Kidney (tissue), 14 donors: ENCODE data around the gene ILF2. TPM values are rescaled to one million over a fixed set of nuclear protein-coding genes. Genes with fewer than 3 reads are reported as not detected.

Source experiments
- DNase-seq, 5 donors: peaks; one replicate each; pipeline ENCODE4 v3.0.0-alpha.2; 2013 to 2020
- FAIRE-seq: peaks from 2 replicates; lab custom pipeline; 2012; peaks lifted over from hg19 to GRCh38; lab: Jason Lieb, UNC
- H3K27ac ChIP-seq, 2 donors: one replicate each; pipeline ENCODE4 v1.7.0; 2013; ENCODE audit warnings: low read depth in 2 of 2, low read length in 2 of 2, inconsistent platforms in 1 of 2
- H3K27me3 ChIP-seq: one replicate; pipeline ENCODE4 v1.7.1; 2013; ENCODE audit warnings: low read length, inconsistent platforms; ENCODE audit not compliant: control insufficient read depth, insufficient read depth
- H3K36me3 ChIP-seq, 3 donors: one replicate each; pipeline versions ENCODE4 v1.7.0 to v1.7.1; 2013; ENCODE audit warnings: low read length in 3 of 3, control low read depth in 1 of 3, inconsistent platforms in 1 of 3; ENCODE audit not compliant: insufficient read depth in 3 of 3, control insufficient read depth in 2 of 3
- H3K4me1 ChIP-seq, 3 donors: one replicate each; pipeline versions ENCODE4 v1.7.0 to v1.7.1; 2013; ENCODE audit warnings: low read length in 3 of 3, inconsistent platforms in 1 of 3, low read depth in 1 of 3; ENCODE audit not compliant: control insufficient read depth in 2 of 3, insufficient read depth in 2 of 3
- H3K4me3 ChIP-seq, 3 donors: one replicate each; pipeline versions ENCODE4 v1.7.0 to v1.8.1; 2013; ENCODE audit warnings: low read length in 3 of 3, control low read depth in 1 of 3, inconsistent platforms in 1 of 3
- H3K9ac ChIP-seq, 3 donors: one replicate each; pipeline versions ENCODE4 v1.7.0 to v1.7.1; 2013; ENCODE audit warnings: low read length in 3 of 3, control low read depth in 1 of 3, inconsistent platforms in 1 of 3
- H3K9me3 ChIP-seq, 3 donors: one replicate each; pipeline versions ENCODE4 v1.7.0 to v1.7.1; 2013; ENCODE audit warnings: low read length in 3 of 3, control low read depth in 1 of 3, inconsistent platforms in 1 of 3; ENCODE audit not compliant: control insufficient read depth in 2 of 3, insufficient read depth in 1 of 3
- intact Hi-C: fragments of 100-400 bp; cut with DNase I; formaldehyde crosslinking; loops from one replicate; pipeline ENCODE4 v1.11.1; 2022
- polyA plus RNA-seq: library from polyadenylated mRNA; stranded (reverse); fragments of 350-450 nt; fragmentation: Illumina TruSeq; extraction: RNeasy Lipid Tissue Mini Kit (QIAGEN cat#74804); gene quantifications from one replicate; pipeline ENCODE4 v1.2.3, GENCODE V29; 2014; ENCODE audit warnings: low read depth, low replicate concordance; ENCODE audit not compliant: insufficient read depth
- total RNA-seq: library from RNA; stranded (reverse); fragmentation: NEBNext Ultra II Directional; extraction: Animal tissue kit (Norgen Biotek cat#: 25700); gene quantifications from one replicate; pipeline ENCODE4 v1.2.1, GENCODE V29; 2021
- TF ChIP-seq, protein P1 (sequence below): IDR thresholded peaks from 3 replicates; pipeline ENCODE4 v1.5.1; 2012; ENCODE audit warnings: mild to moderate bottlenecking, moderate library complexity, borderline replicate concordance; ENCODE audit not compliant: insufficient read depth; ENCODE audit errors: extremely low read depth
- donor health status: control.
- donor health status: control.
- donor health status: control.
- donor health status: control.
- donor health status: control.
- donor health status: DM: yes; HTN: yes; CAD: no.
- donor health status: Normal renal cell carcinoma (clear cell type).

ILF2 gene
- total and polyA plus RNA-seq, 2 donors from 2014 or later: 110 to 197 TPM

DNA sequence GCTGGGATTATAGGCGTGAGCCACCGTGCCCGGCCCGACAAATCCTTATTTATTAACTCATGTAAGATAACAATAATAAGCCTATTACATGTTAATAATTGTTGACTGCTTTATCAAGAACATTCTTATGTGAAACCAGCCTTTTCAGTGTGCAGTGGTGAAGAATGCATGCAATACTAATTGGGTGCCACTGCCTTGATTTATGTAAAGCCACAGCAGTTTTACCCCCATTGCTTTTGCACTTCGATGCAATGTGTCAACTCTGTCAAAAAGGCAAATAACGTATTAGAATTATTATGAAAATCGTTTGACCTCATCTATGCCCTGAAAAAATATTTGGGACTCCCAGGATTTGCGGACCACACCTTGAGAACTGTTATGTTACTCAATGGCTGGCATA is 25.9 kb upstream of the ILF2 start:
- Histone ChIP-seq H3K27ac (peak overlapping the region; percentile 93 to 94), H3K36me3 (no peaks in the 10 kb centered on the region), H3K27me3 (no peaks in the 10 kb centered on the region), H3K9me3 (no peaks in the 10 kb centered on the region), H3K4me3 (no peak overlapping the region), H3K9ac (no peak overlapping the region), H3K4me1 (peaks cover 4 to 6% (median 5%) of the 10 kb centered on the region in 3 donors)
- intact Hi-C loops: no loop called here
- TF ChIP-seq, protein P1, sequence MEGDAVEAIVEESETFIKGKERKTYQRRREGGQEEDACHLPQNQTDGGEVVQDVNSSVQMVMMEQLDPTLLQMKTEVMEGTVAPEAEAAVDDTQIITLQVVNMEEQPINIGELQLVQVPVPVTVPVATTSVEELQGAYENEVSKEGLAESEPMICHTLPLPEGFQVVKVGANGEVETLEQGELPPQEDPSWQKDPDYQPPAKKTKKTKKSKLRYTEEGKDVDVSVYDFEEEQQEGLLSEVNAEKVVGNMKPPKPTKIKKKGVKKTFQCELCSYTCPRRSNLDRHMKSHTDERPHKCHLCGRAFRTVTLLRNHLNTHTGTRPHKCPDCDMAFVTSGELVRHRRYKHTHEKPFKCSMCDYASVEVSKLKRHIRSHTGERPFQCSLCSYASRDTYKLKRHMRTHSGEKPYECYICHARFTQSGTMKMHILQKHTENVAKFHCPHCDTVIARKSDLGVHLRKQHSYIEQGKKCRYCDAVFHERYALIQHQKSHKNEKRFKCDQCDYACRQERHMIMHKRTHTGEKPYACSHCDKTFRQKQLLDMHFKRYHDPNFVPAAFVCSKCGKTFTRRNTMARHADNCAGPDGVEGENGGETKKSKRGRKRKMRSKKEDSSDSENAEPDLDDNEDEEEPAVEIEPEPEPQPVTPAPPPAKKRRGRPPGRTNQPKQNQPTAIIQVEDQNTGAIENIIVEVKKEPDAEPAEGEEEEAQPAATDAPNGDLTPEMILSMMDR: no peak
- FAIRE-seq (no peak), DNase-seq (peak in 2 of 5 donors; percentile 33 to 40)

DNA sequence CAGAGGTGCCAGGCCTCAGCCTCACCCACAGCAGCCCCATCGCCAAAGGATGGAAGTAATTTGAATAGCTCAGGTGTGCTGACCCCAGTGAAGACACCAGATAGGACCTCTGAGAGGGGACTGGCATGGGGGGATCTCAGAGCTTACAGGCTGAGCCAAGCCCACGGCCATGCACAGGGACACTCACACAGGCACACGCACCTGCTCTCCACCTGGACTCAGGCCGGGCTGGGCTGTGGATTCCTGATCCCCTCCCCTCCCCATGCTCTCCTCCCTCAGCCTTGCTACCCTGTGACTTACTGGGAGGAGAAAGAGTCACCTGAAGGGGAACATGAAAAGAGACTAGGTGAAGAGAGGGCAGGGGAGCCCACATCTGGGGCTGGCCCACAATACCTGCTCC is 22.7 kb upstream of the ILF2 start:
- Histone ChIP-seq H3K4me1 (peaks cover 0 to 4% (median 2%) of the 10 kb centered on the region in 3 donors), H3K9me3 (no peaks in the 10 kb centered on the region), H3K36me3 (no peaks in the 10 kb centered on the region), H3K9ac (no peak overlapping the region), H3K27ac (no peak overlapping the region), H3K4me3 (no peak overlapping the region), H3K27me3 (no peaks in the 10 kb centered on the region)
- FAIRE-seq (no peak), DNase-seq (no peak)
- intact Hi-C loops: no loop called here
- TF ChIP-seq, protein P1: no peak

DNA sequence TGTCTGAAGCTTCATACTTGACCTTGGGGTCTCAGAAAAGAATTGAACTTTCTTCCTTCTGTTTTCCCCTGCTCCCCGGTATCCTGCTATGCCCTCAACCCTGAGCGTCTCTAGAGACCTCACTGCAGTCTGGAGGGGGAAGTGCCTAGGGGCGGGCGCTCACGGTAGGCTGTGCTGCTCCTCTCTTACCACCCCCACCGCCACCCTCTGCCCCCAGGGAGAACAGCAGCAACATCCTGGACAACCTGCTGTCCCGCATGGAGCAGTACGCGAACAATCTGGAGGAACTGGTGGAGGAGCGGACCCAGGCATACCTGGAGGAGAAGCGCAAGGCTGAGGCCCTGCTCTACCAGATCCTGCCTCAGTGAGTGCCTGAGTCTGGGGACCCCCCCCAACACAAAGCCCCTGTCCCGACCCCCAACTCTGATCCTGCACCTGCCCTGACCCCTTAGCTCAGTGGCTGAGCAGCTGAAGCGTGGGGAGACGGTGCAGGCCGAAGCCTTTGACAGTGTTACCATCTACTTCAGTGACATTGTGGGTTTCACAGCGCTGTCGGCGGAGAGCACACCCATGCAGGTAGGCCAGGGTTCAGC is 18.0 kb upstream of the ILF2 start:
- DNase-seq (peak in 1 of 5 donors; percentile 61), FAIRE-seq (no peak)
- Histone ChIP-seq H3K9me3 (no peaks in the 10 kb centered on the region), H3K4me1 (no peaks in the 10 kb centered on the region), H3K9ac (no peak overlapping the region), H3K27me3 (no peaks in the 10 kb centered on the region), H3K4me3 (no peak overlapping the region), H3K27ac (no peak overlapping the region), H3K36me3 (no peaks in the 10 kb centered on the region)
- TF ChIP-seq, protein P1: no peak
- intact Hi-C loops: loop anchor here (10.0 kb wide), 1 partner anchor 76 kb away; no protein-coding TSS in a partner anchor
